ENCODE data around the gene COL4A5. TPM values are rescaled to one million over a fixed set of nuclear protein-coding genes. Genes with fewer than 3 reads are reported as not detected.

The COL4A5 gene
- total RNA-seq, 1 experiment from 2014 or later = 51.3 TPM

DNA sequence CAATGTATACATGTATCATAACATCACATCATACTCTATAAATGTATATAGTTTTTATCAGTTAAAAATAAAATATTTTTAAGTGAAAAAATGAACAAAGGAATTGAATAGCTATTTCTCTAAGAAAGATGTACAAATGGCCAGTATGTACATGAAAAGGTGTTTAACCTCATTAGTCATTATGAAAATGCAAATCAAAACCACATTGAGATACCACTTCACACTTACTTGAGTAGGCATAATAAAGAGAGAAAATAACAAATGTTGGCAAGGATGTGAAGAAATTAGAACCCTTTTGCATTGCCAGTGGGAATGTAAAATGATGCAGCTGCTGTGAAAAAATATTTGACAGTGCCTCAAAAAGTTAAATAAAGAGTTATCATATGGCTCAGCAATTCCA lies 201.2 kb downstream of the COL4A5 start:
- Mint-ChIP-seq H3K4me1 (peaks cover 2% of the 10 kb centered on the region in 2 experiments; a peak in 1 of 4 replicates), H3K36me3 (ENCODE audit: insufficient read depth in 1 of 3, low read depth in 3 of 3) (peaks cover 56 to 84% (median 67%) of the 10 kb centered on the region in 3 experiments)

More for the DNA sequence above, 201.2 kb downstream of the COL4A5 start:
- H2AK5ac ChIP-seq (ENCODE audit: insufficient read length, low read length) = no peak overlapping the region
- H2BK20ac ChIP-seq (ENCODE audit: low read depth, low read length, poor library complexity, severe bottlenecking) = no peak overlapping the region
- TF ChIP-seq, protein P1, sequence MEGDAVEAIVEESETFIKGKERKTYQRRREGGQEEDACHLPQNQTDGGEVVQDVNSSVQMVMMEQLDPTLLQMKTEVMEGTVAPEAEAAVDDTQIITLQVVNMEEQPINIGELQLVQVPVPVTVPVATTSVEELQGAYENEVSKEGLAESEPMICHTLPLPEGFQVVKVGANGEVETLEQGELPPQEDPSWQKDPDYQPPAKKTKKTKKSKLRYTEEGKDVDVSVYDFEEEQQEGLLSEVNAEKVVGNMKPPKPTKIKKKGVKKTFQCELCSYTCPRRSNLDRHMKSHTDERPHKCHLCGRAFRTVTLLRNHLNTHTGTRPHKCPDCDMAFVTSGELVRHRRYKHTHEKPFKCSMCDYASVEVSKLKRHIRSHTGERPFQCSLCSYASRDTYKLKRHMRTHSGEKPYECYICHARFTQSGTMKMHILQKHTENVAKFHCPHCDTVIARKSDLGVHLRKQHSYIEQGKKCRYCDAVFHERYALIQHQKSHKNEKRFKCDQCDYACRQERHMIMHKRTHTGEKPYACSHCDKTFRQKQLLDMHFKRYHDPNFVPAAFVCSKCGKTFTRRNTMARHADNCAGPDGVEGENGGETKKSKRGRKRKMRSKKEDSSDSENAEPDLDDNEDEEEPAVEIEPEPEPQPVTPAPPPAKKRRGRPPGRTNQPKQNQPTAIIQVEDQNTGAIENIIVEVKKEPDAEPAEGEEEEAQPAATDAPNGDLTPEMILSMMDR (conservative IDR thresholded peaks at IDR 0.05) = no peak
- H3T11ph ChIP-seq (ENCODE audit: low read length) = no peak overlapping the region
- no peak overlapping the region for H3K18ac ChIP-seq (ENCODE audit: insufficient read length, low read depth, low read length)
- no peaks in the 10 kb centered on the region for H3K23me2 ChIP-seq (ENCODE audit: insufficient read length, low read depth, low read length, poor library complexity, severe bottlenecking)
- Mint-ChIP-seq H3K9me3 (peaks cover 65 to 77% of the 10 kb centered on the region in 2 experiments), H3K27me3 (ENCODE audit: low read depth) (no peaks in the 10 kb centered on the region; the same call in 1 of the 2 replicates), H3K4me3 (no peak overlapping the region), H3K27ac (no peak overlapping the region)
- H4K8ac ChIP-seq (replicated peaks; ENCODE audit: insufficient read length, low read depth, low read length) = no peak overlapping the region
- H3K14ac ChIP-seq (ENCODE audit: insufficient read depth, low read length) = no peak overlapping the region
- H3K9me3 ChIP-seq (ENCODE audit: control insufficient read depth, low read depth, low read length) = no peaks in the 10 kb centered on the region
- no peak overlapping the region for H4K5ac ChIP-seq (ENCODE audit: insufficient read length, low read depth, low read length)
- no peak overlapping the region for H3K4ac ChIP-seq (ENCODE audit: low read depth, low read length)
- no peak overlapping the region for H2BK15ac ChIP-seq (ENCODE audit: low read depth, low read length)
- no peaks in the 10 kb centered on the region for H3K79me2 ChIP-seq (ENCODE audit: insufficient read depth, low read length)
- H3K27ac ChIP-seq (ENCODE audit: insufficient read length, low read depth, low read length) = no peak overlapping the region
- H2BK5ac ChIP-seq (ENCODE audit: insufficient read length, low read length) = no peak overlapping the region
- no peak overlapping the region for H2BK120ac ChIP-seq (ENCODE audit: low read depth, low read length, poor library complexity, severe bottlenecking)
- no peak overlapping the region for H2AFZ ChIP-seq (ENCODE audit: low read length)
- no peak for DNase-seq
- no peak overlapping the region for H2BK12ac ChIP-seq (ENCODE audit: insufficient read length, low read depth, low read length)
- H3K56ac ChIP-seq (ENCODE audit: insufficient read length, low read depth, low read length) = no peak overlapping the region
- no peaks in the 10 kb centered on the region for H4K20me1 ChIP-seq (ENCODE audit: control insufficient read depth, insufficient read depth, insufficient read length)
- H3K23ac ChIP-seq (ENCODE audit: insufficient read length, low read depth, low read length) = no peak overlapping the region
- no peak overlapping the region for H3K4me2 ChIP-seq (ENCODE audit: insufficient read depth, insufficient read length, low read length)
- H4K91ac ChIP-seq (ENCODE audit: insufficient read length, low read depth, low read length) = no peak overlapping the region
- H3K4me1 ChIP-seq (ENCODE audit: insufficient read depth, low read length) = no peaks in the 10 kb centered on the region
- H3K79me1 ChIP-seq (ENCODE audit: insufficient read depth, low read depth, low read length, poor library complexity, severe bottlenecking) = no peaks in the 10 kb centered on the region
- no peak overlapping the region for H3K9ac ChIP-seq (ENCODE audit: extremely low read depth, insufficient read length, low read length)
- H3K27me3 ChIP-seq (ENCODE audit: insufficient read depth, low read length) = no peaks in the 10 kb centered on the region

All from H9 (cell line).